Osteoblast (primary cell): ENCODE data around the gene CDR2. TPM values are rescaled to one million over a fixed set of nuclear protein-coding genes. Genes with fewer than 3 reads are reported as not detected.

Experiments
- DNase-seq: peaks from one replicate; pipeline ENCODE4 v3.0.0; 2011; ENCODE audit warnings: low spot score, mixed read lengths; ENCODE audit not compliant: insufficient read length; ENCODE audit errors: missing footprints
- H2AFZ ChIP-seq: 2 replicates; pipeline ENCODE4 v1.6.0; 2011; ENCODE audit warnings: mild to moderate bottlenecking, low read length
- H3K27ac ChIP-seq: 2 replicates; pipeline ENCODE4 v1.5.1; 2011; ENCODE audit warnings: mild to moderate bottlenecking, low read depth, low read length, moderate library complexity
- H3K27me3 ChIP-seq: 2 replicates; pipeline ENCODE4 v1.6.0; 2012; ENCODE audit warnings: mild to moderate bottlenecking, control low read depth, inconsistent platforms, low read length, moderate library complexity; ENCODE audit not compliant: insufficient read depth
- H3K36me3 ChIP-seq: 2 replicates; pipeline ENCODE4 v1.5.1; 2011; ENCODE audit warnings: mild to moderate bottlenecking, low read length, control low read depth, moderate library complexity; ENCODE audit not compliant: insufficient read depth
- H3K4me1 ChIP-seq: 2 replicates; pipeline ENCODE4 v1.5.1; 2011; ENCODE audit warnings: mild to moderate bottlenecking, low read length, control low read depth, moderate library complexity; ENCODE audit not compliant: insufficient read depth
- H3K4me2 ChIP-seq: 2 replicates; pipeline ENCODE4 v1.6.0; 2011; ENCODE audit warnings: mild to moderate bottlenecking, low read length; ENCODE audit not compliant: insufficient read depth
- H3K4me3 ChIP-seq: fragments of 200-600 bp; sonication (generic); 3 replicates; pipeline ENCODE4 v1.5.1; 2012; ENCODE audit warnings: mild to moderate bottlenecking, low read length, inconsistent platforms; ENCODE audit not compliant: insufficient read depth
- H3K79me2 ChIP-seq: 2 replicates; pipeline ENCODE4 v1.6.0; 2012; ENCODE audit warnings: mild to moderate bottlenecking, low read length, control low read depth, inconsistent platforms; ENCODE audit not compliant: insufficient read depth
- H3K9me3 ChIP-seq: 2 replicates; pipeline ENCODE4 v1.5.1; 2011; ENCODE audit warnings: low read depth, low read length, control low read depth
- H4K20me1 ChIP-seq: 2 replicates; pipeline ENCODE4 v1.6.0; 2012; ENCODE audit warnings: mild to moderate bottlenecking, low read length, control low read depth; ENCODE audit not compliant: insufficient read depth
- total RNA-seq: library from RNA; depleted of rRNA; stranded (reverse); fragments of >200 nt; gene quantifications from 2 replicates; pipeline ENCODE4 v1.2.3, GENCODE V29; 2012
- TF ChIP-seq, protein P1 (sequence below): IDR thresholded peaks from 2 replicates; pipeline ENCODE4 v1.5.1; 2011; ENCODE audit warnings: mild to moderate bottlenecking, low read depth, low read length, moderate library complexity; ENCODE audit errors: extremely low read depth

The CDR2 gene
- total RNA-seq, 1 donor, result 52.5 TPM

DNA sequence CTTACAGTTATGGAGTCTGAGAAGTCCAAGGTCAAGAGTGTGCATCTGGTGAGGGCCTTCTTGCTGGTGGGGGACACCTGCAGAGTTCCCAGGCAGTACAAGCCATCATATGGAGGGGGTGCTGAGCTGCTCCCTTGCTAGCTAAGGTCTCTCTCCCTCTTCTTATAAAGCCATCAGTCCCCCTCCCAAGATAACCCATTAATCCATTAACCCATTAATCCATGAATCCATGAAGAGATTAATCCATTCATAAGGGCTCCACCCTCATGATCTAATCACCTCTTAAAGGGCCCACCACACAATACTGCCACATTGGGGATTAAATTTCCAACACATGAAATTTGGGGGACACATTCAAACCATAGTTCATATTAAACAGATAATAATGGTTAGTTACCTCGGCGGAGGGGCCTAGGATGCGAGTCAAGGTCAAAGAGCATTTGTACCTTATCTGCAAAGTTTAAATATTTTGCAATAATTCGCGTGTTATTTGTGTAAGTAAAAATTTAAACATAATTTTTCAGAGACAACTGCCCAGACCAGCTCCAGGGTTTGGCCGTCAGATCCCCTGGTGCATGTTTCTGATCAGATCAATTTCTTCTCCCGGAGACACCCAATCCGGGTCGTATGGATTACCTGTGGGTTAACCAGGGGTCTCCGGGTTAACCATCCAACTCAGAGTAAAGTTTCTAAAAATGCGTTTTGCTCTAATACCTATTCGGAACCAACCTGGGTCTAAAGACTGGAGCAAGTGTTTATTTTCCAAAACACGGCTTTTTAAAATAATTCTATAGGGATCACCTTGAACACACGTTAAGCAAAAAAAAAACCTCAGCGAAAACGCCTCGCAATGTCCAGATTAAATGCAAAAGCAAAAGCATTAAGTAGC lies 78.0 kb downstream of the CDR2 start:
- DNase-seq, result no peak
- Histone ChIP-seq H3K36me3 (no peaks in the 10 kb centered on the region), H3K79me2 (peaks cover 17% of the 10 kb centered on the region), H3K9me3 (no peaks in the 10 kb centered on the region), H3K27me3 (no peaks in the 10 kb centered on the region), H3K4me1 (peaks cover 5% of the 10 kb centered on the region), H3K4me2 (peak overlapping the region; percentile 98), H2AFZ (peak overlapping the region; percentile 99), H3K27ac (peak overlapping the region; percentile 66), H3K4me3 (peak overlapping the region; percentile 99), H4K20me1 (peaks cover 31% of the 10 kb centered on the region)
- TF ChIP-seq, protein P1, sequence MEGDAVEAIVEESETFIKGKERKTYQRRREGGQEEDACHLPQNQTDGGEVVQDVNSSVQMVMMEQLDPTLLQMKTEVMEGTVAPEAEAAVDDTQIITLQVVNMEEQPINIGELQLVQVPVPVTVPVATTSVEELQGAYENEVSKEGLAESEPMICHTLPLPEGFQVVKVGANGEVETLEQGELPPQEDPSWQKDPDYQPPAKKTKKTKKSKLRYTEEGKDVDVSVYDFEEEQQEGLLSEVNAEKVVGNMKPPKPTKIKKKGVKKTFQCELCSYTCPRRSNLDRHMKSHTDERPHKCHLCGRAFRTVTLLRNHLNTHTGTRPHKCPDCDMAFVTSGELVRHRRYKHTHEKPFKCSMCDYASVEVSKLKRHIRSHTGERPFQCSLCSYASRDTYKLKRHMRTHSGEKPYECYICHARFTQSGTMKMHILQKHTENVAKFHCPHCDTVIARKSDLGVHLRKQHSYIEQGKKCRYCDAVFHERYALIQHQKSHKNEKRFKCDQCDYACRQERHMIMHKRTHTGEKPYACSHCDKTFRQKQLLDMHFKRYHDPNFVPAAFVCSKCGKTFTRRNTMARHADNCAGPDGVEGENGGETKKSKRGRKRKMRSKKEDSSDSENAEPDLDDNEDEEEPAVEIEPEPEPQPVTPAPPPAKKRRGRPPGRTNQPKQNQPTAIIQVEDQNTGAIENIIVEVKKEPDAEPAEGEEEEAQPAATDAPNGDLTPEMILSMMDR, result no peak

Other genes starting within 250 kb of the CDR2 start
- gene SDR42E2, start 212.1 kb downstream of the CDR2 start, total RNA-seq, result not detected in 2 replicates
- gene EEF2K, start 168.3 kb downstream of the CDR2 start, total RNA-seq, result 34.2 and 41.6 TPM in 2 replicates
- gene POLR3E, start 77.2 kb downstream of the CDR2 start, total RNA-seq, result 19.2 and 19.4 TPM in 2 replicates
- gene NPIPB5, start 136.3 kb upstream of the CDR2 start, total RNA-seq, result 169 TPM in 2 replicates